Pancreas (tissue), 10 donors: ENCODE data around the gene UBAC1. TPM values are rescaled to one million over a fixed set of nuclear protein-coding genes. Genes with fewer than 3 reads are reported as not detected.
A peak's percentile ranks its signal among the peaks of the same experiment; 100 is the strongest.
"Not testable (repeated sequence)": the region's sequence is repeated elsewhere in the genome, so short reads cannot be mapped to it uniquely, and the experiment has no call there.

Source experiments
- ATAC-seq, 4 donors: fragments of 200-7000 bp; cut with Tn5 transposase; one replicate each; pipeline versions ENCODE4 v1.8.0 to v1.9.1; 2020; ENCODE audit warnings: mild to moderate bottlenecking in 4 of 4, moderate library complexity in 4 of 4
- DNase-seq, 6 donors: peaks; one replicate each; pipeline ENCODE4 v3.0.0-alpha.2; 2020
- FAIRE-seq: peaks from 2 replicates; lab custom pipeline; 2012; peaks lifted over from hg19 to GRCh38; lab: Jason Lieb, UNC
- H3K27ac ChIP-seq, 4 donors: fragments of 200-600 bp; sonication (generic); 1 replicate in 3 of 4; 2 replicates in 1 of 4; pipeline versions ENCODE4 v1.5.0 to v1.8.0; 2020
- H3K27me3 ChIP-seq, 4 donors: fragments of 200-600 bp; one replicate each; pipeline ENCODE4 v1.8.0; 2021
- H3K36me3 ChIP-seq, 3 donors: fragments of 200-600 bp; sonication (generic) in 1 of 3; one replicate each; pipeline versions ENCODE4 v1.5.0 to v1.8.0; 2020 to 2021
- H3K4me1 ChIP-seq, 3 donors: fragments of 200-600 bp; one replicate each; pipeline ENCODE4 v1.8.0; 2021
- H3K4me3 ChIP-seq, 4 donors: fragments of 200-600 bp; sonication (generic) in 2 of 4; one replicate each; pipeline versions ENCODE4 v1.5.0 to v1.8.0; 2020 to 2021
- H3K9me3 ChIP-seq, 4 donors: fragments of 200-600 bp; one replicate each; pipeline ENCODE4 v1.8.0; 2021
- WGBS, 2 donors: extraction: QIAGEN DNeasy Blood & Tissue Kit; methylation state at CpG; one replicate each; pipeline ENCODE4 v1.1.7; 2013; 5-methylcytosine and 5-hydroxymethylcytosine counted together
- intact Hi-C, 3 donors: fragments of 100-400 bp; cut with DNase I; formaldehyde crosslinking; loops; one replicate each; pipeline versions ENCODE4 v1.11.1 to v1.14.2; 2022
- polyA plus RNA-seq, 2 donors: library from polyadenylated mRNA; stranded (reverse); fragments of 200-250 nt; gene quantifications; one replicate each; pipeline ENCODE4 v1.2.3, GENCODE V29; 2013
- total RNA-seq, 6 donors: library from RNA; stranded (reverse); fragmentation: NEBNext Ultra II Directional in 4 of 6; extraction: Animal tissue kit (Norgen Biotek cat#: 25700) in 4 of 6; gene quantifications; one replicate each; pipeline versions ENCODE4 v1.2.1 to v1.2.4, GENCODE V29; 2021 to 2023
- TF ChIP-seq, protein P1 (sequence below), 4 donors: fragments of 200-600 bp; sonication (generic) in 3 of 4; IDR thresholded peaks; one replicate each; pipeline versions ENCODE4 v1.5.0 to v1.8.0; 2021; ENCODE audit warnings: antibody characterized with exemption in 4 of 4
- donor health status: healthy with polysubstance abuse.
- donor health status: DM: no; HTN: no; CAD: no; lungs with moderate emphysema.
- donor health status: DM: no; HTN: no; CAD: no.
- donor health status: control.
- donor health status: control.
- donor health status: Bipolar disorder and iron deficiency.
- donor health status: DM: yes; HTN: yes; CAD: no.
- donor health status: DM: no; HTN: no; CAD: no.
- donor health status: DM: no; HTN: no; CAD: no.
- donor health status: DM: yes; HTN: yes; CAD: no.

Gene UBAC1
- total and polyA plus RNA-seq, 8 donors = 9.8 to 33.7 (median 14.4) TPM

GRCh38 chr9:135952664-135953206, 8.4 kb downstream of the UBAC1 start:
- DNase-seq (no peak), ATAC-seq (no peak), FAIRE-seq (no peak)
- H3K36me3 ChIP-seq = peaks cover 0 to 20% (median 7%) of the 10 kb centered on the region in 3 donors
- H3K27ac ChIP-seq = no peak overlapping the region
- TF ChIP-seq, protein P1, sequence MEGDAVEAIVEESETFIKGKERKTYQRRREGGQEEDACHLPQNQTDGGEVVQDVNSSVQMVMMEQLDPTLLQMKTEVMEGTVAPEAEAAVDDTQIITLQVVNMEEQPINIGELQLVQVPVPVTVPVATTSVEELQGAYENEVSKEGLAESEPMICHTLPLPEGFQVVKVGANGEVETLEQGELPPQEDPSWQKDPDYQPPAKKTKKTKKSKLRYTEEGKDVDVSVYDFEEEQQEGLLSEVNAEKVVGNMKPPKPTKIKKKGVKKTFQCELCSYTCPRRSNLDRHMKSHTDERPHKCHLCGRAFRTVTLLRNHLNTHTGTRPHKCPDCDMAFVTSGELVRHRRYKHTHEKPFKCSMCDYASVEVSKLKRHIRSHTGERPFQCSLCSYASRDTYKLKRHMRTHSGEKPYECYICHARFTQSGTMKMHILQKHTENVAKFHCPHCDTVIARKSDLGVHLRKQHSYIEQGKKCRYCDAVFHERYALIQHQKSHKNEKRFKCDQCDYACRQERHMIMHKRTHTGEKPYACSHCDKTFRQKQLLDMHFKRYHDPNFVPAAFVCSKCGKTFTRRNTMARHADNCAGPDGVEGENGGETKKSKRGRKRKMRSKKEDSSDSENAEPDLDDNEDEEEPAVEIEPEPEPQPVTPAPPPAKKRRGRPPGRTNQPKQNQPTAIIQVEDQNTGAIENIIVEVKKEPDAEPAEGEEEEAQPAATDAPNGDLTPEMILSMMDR (IDR thresholded peaks at IDR 0.05) = no peak
- H3K4me1 ChIP-seq = no peaks in the 10 kb centered on the region
- intact Hi-C loops = no loop called here
- H3K4me3 ChIP-seq = no peak overlapping the region
- no peaks in the 10 kb centered on the region for H3K9me3 ChIP-seq
- 91% methylated on average over 22 of the region's 22 CpGs for WGBS, 2 donors
- H3K27me3 ChIP-seq = no peaks in the 10 kb centered on the region

GRCh38 chr9:135951889-135952663, 9.1 kb downstream of the UBAC1 start:
- no peak for FAIRE-seq
- TF ChIP-seq, protein P1 (IDR thresholded peaks at IDR 0.05) = no peak
- no peak for DNase-seq
- ATAC-seq = peak in 2 of 4 donors; percentile 65 to 70
- H3K4me3 ChIP-seq = no peak overlapping the region
- H3K4me1 ChIP-seq = no peaks in the 10 kb centered on the region
- no peaks in the 10 kb centered on the region for H3K27me3 ChIP-seq
- peaks cover 0 to 20% (median 7%) of the 10 kb centered on the region in 3 donors for H3K36me3 ChIP-seq
- intact Hi-C loops = no loop called here
- WGBS, 2 donors = 77 to 84% methylated on average over 18 of the region's 18 CpGs
- no peak overlapping the region for H3K27ac ChIP-seq
- no peaks in the 10 kb centered on the region for H3K9me3 ChIP-seq

GRCh38 chr9:135951310-135951709, 9.9 kb downstream of the UBAC1 start:
- H3K4me3 ChIP-seq, FAIRE-seq, ATAC-seq, intact Hi-C loops, H3K4me1 ChIP-seq, H3K27ac ChIP-seq, H3K27me3 ChIP-seq, H3K9me3 ChIP-seq, DNase-seq: not testable (repeated sequence)
- WGBS, 2 donors = 95 to 98% methylated on average over 8 of the region's 8 CpGs
- peaks cover 0 to 25% (median 8%) of the 10 kb centered on the region in 3 donors for H3K36me3 ChIP-seq

GRCh38 chr9:135950841-135951240, 10.3 kb downstream of the UBAC1 start:
- FAIRE-seq, intact Hi-C loops, H3K4me3 ChIP-seq, H3K4me1 ChIP-seq, DNase-seq, H3K27ac ChIP-seq, ATAC-seq, H3K9me3 ChIP-seq, H3K27me3 ChIP-seq: not testable (repeated sequence)
- H3K36me3 ChIP-seq = peaks cover 0 to 29% (median 13%) of the 10 kb centered on the region in 3 donors
- WGBS, 2 donors = 96 to 100% methylated on average over 4 of the region's 4 CpGs

DNA sequence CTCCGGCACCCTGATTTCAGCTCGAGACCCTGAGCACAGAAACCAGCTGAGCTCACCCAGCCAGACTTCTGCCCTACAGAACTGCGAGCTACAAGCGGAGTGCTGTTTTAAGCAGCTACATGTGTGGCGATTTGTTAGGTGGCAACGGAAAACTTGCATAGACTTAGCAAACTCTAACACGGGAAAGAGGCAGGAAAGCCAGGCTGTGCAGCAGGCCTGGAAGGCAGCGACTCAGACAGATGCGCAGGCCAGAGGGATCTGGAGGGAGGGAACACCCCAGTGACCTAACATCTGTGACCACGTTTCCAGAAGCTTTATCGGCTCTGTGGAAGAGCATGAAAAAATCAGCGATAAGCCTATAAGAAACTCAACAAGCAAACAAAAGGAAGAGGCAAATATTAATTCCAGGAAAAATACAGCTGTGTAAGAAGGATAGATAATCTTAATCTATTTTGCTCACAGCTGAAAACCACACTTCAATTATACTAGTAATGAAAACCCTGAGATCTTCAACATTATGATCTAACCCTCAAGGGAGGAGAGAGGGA, 11.0 kb downstream of the UBAC1 start:
- Histone ChIP-seq H3K27me3 (no peaks in the 10 kb centered on the region), H3K4me3 (no peak overlapping the region), H3K9me3 (no peaks in the 10 kb centered on the region), H3K4me1 (no peaks in the 10 kb centered on the region), H3K36me3 (peaks cover 0 to 35% (median 15%) of the 10 kb centered on the region in 3 donors), H3K27ac (no peak overlapping the region)
- no peak for DNase-seq
- intact Hi-C loops = no loop called here
- TF ChIP-seq, protein P1 (IDR thresholded peaks at IDR 0.05) = no peak
- no peak for FAIRE-seq
- WGBS, 2 donors = 90 to 91% methylated on average over 12 of the region's 12 CpGs
- no peak for ATAC-seq
